ENCODE measurements around the gene ACYP2.

The ACYP2 gene

GRCh38 chr2:54330926-54331835 is 215.8 kb downstream of the ACYP2 start:
- DNase-seq: no peak

GRCh38 chr2:54332386-54332785 is 217.0 kb downstream of the ACYP2 start:
- DNase-seq: no peak

GRCh38 chr2:54336136-54336976 is 220.9 kb downstream of the ACYP2 start:
- DNase-seq: no peak

GRCh38 chr2:54336977-54337255 is 221.5 kb downstream of the ACYP2 start:
- no peak for DNase-seq

GRCh38 chr2:54341656-54342055 is 226.2 kb downstream of the ACYP2 start:
- no peak for DNase-seq

GRCh38 chr2:54342603-54343002 is 227.2 kb downstream of the ACYP2 start:
- no peak for DNase-seq

- DNase-seq: no peak
These were observed 232.2 kb downstream of the ACYP2 start for GRCh38 chr2:54347622-54348021.

GRCh38 chr2:54348646-54349045 is 233.2 kb downstream of the ACYP2 start:
- no peak for DNase-seq

GRCh38 chr2:54350426-54350825 is 235.0 kb downstream of the ACYP2 start:
- no peak for DNase-seq

- DNase-seq: no peak
These were observed 237.8 kb downstream of the ACYP2 start for GRCh38 chr2:54353216-54353615.

Data from NCI-H2029 treated with DMSO at 0.1 percent for 48 hours (cell line).